EL (cell line): Measurements from ENCODE around the gene CPLANE2.
"Not testable (repeated sequence)": the region's sequence is repeated elsewhere in the genome, so short reads cannot be mapped to it uniquely, and the experiment has no call there.

Experiments used
- DNase-seq: peaks from one replicate; pipeline ENCODE4 v3.0.0-alpha.2; 2016

CPLANE2 gene

DNA sequence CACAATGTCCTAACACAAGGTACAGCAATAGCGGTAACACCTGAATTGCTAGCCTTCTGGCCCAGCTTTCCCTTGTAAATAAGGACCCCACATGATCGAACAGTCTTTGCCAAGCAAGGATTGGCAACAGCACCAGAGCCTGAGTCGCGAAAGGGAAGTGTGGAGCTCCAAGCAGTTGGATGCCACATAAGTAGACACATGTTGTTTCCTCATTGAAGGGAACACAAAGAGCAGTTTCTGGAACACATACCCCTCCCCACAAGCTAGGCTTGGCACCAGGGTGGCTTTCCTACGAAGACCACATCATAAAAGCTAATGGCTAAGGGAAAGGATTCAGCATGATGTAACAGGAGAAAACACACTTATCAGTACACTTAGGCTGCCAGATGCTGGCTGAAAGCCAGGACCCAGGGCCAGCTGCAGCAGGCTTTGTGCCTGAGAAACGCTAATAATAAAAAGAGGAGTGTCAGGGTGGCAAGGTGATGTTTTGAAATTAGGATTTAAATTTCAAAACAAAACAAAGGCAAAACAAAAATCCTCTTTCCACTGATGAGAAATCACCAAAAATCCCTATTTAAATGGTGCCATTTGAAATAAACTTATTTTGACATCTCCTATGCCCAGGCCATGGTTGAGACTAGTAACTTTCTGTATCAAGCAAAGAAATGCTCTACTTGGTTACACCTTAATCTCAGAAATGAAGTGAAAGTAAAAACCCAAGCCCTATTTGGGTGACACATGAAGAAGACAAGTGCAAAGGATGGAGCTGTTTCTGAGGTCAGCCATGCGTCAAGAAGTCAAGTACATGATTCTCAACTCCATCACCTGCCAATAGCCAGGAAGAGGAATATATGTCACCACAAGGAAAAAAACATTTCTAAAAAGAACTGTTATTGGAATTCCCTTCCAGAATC, 11.9 kb upstream of the CPLANE2 start:
- DNase-seq, result peak; percentile 77

DNA sequence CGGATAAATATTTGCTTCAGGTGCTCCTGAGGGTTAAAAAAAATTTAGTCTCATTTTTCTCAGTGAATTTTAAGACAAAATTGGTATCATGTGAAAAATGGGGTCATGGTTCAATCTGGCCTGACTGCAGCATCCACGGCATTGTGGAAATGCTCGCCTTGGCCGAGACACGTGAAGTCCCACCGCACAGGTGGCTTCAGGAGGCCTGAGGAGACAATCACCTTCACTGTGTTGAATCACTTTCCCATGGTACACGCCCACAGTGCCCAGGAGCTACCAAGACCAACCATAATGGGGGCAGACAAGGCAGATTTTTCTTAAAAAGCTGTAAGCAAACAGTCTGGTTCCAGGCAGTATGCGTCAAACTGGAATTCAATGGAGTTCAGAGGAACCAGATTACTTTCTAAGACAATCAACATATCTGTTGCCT, 11.0 kb upstream of the CPLANE2 start:
- no peak for DNase-seq

DNA sequence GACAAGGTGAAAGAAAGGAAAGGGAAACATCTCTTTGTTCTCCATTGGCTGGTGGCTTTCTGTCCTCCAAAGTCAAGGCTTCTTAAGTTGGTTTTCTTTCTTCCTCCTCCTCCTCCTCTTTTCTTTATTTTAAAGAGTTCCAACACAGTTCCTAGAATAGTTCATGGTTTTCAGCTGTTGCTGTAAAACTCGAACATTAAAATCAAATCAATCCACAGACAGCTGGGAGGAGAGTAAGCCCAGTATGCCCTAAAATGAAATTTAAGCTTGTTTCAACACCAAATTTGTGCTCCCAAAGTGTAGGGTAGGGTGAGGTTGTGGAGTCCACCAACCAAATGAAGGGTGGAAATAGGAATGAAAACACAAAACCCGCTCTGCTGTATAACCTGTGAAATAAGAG, 10.5 kb upstream of the CPLANE2 start:
- no peak for DNase-seq

DNA sequence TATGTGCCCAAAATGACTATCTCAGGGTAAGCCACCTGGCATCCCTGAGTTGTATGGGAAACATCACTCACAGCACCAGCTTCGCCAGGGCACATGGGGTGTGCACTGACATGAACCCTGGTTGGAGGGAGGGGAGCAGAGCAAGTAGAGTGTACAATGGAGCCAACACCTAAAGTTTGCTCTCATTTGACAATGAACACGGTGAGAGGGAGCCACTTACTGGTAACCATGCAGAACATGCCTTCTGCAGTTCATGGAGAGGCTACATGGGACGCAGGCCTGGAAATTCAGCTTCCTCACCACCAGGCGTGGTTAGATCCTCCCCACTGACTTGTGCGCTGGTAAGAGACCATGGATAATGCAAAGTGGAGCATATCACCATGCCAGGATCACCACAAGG, 10.0 kb upstream of the CPLANE2 start:
- no peak for DNase-seq

DNA sequence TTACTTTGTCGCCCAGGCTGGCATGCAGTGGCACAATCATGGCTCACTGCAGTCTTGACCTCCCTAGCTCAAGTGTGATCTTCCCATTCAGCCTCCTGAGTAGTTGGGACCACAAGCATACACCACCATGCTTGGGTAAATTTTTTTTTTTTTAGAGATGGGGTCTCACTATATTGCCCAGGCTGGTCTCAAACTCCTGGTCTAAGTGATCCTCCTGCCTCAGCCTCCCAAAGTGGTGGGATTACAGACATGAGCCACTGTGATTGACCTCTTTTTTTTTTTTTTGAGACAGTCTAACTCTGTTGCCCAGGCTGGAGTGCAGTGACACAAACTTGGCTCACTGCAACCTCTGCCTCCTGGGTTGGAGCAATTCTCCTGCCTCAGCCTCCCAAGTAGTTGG, 9.3 kb upstream of the CPLANE2 start:
- DNase-seq, result not testable (repeated sequence)

DNA sequence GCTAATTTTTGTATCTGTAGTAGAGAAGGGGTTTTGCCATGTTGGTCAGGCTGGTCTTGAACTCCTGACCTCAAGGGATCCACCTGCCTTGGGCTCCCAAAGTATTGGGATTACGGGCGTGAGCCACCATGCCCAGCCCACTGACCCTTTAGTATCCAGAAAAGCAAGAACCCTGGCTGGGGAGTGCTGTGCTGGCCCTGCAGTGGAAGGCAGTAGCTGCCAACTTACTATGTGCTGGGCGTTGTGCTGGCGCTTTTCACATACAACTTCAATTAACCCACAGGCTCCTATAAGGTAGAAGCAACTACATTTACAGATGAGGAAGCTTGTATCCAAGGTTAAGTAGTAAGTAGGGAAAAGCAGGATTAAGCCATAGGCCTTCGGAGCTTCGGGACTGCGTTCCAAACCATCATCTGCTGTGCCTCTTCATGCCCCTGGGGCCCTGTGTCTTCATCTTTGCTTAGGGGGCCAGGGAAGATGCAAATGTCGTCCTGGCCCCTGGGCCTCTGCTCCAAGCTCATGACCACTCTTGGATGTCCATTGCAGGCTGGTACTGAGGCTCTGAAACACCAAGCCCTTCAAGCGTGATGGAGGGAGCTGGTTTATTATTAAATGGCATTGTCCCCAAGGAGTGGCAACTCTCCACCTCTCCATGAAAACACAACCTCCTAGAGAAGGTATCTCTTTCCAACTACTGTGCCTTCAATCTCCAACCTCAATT, 8.7 kb upstream of the CPLANE2 start:
- no peak for DNase-seq

DNA sequence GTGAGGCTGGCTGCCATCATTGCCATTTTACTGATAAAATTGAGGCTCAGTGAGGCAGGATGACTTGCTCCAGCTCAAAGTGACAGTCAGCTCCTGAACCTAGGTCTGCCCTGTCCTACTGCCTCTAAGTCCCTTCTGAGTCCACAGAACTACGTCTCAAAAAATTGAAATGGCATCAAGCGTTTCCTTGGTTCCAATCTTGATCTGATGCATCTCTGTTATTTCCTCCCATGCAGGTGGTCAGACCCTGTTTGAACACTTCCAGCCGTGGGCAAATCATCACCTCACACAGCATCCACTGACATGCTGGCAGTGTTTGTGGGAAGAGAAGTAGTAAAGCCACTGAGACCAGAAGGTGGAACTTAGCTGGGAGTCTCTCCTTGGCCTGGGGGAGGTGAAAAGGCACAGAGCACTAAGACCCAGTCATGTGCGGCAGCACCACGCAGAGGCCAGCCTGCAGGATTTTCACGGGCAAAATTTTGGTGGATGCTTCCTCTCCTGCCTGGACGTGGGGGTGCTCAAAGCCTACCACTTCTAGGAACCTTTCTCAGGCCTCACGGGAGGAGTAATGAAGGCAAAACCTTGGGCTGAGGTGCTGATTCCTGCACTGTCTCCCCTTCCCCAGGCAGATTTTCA, 7.8 kb upstream of the CPLANE2 start:
- DNase-seq, result no peak

DNA sequence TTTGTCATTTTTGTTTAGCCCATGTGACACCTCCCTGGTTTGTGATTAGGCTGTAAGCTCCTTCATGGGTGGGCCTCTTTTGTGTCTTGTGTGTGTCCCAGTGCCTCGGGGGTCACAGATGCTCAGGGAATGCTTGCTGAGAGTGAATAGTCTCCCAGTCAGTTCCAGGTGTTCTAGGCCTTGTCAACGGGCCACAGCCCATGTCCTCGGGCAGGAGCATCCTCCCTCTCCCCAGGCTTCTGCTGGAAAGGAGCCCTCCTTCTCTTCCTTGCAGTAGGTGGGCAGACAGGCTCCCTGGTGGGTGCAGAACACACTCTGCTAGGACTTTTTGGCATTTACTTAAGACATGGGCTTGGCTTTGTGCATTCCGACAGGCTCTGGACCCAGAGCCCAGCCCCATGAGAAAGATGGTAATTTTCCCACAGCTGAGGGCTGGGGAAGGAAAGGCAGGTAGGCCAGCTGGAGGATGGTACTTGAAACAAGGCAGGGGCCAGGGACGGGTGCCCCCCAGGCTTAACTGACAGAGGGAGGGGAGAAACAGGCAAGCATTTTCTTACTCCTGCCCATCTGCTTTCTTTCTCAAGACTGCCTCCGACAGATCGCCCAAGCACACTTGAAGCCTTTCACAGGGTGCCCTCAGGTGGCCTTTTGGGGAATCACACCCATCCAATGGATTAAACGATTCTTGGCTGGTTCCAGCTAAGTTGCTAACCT, 7.1 kb upstream of the CPLANE2 start:
- peak; percentile 82 for DNase-seq

DNA sequence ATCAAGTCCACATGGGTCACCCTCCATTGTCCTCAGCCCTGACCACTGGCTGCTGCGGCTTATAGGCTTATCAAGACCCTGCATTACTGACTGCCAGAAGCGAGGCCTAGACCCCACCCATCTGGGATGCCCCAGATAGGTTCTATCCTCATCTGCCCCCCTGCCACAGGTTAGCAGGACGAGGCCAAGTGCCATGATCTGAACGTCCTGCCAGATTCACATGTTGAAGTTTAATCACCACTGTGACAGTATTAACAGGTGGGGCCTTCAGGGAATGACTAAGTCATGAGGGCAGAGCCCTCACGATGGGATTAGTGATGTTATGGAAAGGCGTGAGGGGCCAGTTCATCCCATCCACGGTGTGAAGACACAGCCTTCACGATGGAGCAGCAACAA, 6.2 kb upstream of the CPLANE2 start:
- no peak for DNase-seq

DNA sequence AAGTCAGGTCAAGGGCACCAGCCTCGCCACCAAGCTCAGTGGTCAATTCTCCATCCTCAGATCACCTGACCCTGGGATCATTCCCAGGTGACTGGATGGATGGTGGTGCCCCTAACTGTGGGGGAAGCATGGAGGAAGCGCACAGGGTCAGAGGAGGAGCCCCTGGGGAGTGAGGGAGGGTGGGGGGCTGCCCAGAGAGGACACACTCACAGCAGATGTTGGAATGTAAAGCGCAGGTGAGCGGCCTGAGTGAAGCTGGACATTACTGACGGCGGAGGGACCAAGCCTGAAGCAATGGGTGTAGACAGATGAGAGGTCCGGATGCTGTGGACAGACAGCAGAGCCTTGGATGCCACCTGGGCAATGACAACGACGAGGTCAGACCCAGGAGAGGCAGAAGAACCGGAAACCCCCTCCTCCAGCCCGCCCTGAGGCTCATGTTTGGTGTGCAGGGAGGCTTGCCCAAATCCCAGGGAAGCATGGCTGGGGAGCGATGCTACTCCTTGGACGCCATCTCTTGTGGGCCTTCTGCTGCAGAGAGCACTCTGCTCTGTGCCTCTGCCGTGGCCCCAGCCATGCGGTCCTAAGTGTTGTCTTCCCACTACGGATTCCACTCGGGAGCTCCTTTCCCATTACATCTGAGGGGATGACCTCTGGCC, 5.7 kb upstream of the CPLANE2 start:
- DNase-seq, result no peak

DNA sequence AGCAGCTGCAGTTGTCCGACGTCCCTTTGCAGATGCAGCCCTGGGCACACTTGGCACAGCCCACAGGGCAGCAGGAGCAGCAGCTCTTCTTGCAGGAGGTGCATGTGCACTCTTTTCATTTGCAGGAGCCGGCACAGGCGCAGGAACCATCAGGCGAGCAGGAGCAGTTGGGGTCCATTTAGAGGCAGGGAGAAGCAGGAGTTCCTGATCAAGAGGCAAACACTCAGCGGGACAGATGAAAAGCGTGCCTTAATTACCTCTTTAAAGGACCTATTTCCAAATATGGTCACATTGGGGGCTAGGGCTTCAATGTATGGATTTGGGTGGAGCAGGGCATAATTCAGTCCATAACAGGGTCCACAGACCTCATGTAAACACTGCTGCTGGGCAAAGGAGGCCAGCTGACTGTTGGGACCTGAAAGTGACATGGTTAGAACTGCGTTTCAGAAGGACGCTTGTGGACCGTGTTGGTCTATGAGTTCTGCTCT, 4.3 kb upstream of the CPLANE2 start:
- DNase-seq, result no peak

DNA sequence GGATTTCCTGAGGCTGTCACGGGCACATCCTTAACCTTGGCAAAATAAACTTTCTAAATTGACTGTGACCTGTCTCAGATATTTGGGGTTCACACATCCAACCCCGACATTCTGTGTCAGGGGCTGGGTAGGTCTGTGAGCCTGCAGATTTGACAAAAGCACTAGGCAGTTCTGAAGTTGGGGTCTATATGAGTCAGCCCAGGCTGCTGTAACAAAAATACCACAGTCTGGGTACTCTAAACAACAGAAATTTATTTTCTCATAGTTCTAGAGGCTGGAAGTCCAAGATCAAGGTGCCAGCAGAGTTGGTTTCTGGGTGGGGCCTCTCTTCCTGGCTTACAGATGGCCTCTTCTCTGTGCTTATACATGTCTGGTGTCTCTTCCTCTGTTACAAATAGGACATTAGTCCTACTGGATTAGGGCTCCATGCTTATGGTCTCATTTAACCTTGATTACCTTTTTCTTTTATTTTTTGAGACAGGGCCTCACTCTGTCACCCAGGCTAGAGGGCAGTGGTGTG, 3.0 kb upstream of the CPLANE2 start:
- DNase-seq, result no peak

DNA sequence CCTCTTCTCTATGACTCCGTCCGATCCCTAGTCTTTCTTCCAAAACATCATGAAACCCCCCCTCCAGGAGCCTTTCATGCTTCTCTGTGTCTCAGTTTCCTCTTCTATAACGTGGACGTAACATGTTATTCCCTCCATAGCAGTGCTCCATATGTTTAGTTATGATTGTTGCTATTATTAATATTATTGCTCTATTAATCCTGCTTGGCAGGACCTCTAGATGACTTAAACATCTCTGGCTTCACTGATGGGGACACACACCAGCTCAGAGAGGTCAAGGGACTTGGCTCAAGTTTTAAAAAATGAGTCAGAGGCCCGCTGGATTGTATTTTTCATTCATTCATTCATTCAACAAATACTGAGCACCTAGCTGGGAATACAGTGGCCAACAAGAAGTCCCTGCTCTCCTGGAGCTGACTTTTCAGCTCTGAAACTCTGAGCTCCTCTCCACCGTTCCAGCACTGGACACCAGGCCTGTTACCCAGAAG, 404 bp upstream of the CPLANE2 start:
- DNase-seq, result peak; percentile 40

DNA sequence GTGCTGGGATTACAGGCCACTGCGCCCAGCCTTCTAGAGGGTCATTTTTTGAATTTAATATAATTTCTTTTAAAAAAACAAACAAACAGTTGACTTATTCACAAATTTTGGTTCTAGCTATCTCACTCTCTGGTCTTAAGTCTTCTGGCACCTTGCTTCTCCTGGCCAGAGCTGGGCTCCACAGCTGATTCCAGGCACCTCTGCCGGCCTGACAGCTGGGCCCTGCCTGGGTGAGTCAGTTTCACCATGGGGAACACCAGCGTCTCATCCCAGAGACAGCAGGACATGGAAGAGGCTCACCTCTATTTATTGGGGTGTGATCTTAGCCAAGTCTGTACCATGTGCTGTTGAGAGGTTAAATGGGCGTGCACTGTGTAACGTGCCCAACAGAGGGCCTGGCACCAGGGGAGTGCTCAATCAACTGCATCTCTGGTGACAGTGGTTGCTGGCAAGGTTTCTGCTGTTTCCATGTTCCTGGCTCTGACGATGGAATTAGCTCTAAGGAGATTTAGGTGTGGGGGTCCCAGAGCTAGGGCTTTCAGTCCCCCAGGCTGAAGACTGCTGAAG, 956 bp downstream of the CPLANE2 start:
- DNase-seq, result peak; percentile 34

DNA sequence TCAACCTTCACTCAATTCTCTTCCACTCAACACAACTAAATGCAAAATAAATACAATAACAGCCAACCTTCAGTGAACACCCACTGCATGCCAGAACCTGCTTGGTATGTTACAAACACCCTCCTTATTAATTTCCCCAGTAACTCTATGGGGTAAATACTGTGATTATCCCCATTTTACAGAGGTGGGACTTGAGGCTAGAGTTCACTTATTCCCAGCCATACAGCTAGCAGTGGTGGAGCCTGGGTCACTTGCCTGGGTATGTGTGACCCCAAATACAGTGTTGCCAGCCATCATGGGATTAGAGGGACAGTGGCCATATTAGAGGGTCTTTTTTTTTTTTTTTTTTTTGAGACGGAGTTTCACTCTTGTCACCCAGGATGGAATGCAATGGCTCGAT, 1.6 kb downstream of the CPLANE2 start:
- no peak for DNase-seq

DNA sequence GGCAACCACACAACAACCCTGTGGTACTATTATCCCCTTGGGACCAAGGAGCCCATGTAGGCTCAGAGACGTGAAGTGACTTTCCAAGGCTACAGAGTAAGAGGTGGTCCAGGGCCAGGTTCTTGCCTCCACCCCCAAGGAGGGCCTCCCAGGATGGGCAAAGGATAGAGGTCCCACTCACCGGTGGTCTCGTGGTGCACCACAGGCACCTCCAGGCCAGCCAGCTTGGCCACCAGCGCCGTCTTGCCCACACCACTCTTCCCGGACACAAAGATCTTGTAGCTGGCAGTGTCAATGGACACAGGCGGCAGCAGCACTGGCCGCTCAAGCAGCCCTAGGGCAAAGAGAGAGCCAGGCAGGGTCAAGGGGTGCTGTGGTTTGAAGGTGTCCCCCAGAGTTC, 3.6 kb downstream of the CPLANE2 start:
- DNase-seq, result no peak

DNA sequence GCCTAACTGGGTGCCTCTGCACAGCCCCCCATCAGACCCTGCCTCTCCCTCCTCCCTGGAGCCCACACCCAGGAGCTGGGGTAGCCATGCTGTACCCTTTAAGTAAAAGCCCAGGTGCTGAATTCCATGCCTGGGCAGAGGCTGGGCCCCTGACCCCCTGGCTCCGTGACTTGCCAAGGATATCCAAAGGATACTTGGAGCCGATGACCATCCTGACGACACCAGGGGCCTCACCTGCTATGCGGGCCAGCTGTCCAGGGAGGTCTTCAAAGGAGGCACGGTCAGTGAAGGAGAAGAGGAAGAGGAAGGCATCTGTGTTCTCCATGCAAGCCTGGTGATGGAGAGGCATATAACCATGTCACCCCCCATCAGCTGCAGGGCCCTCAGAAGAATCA, 4.7 kb downstream of the CPLANE2 start:
- no peak for DNase-seq

DNA sequence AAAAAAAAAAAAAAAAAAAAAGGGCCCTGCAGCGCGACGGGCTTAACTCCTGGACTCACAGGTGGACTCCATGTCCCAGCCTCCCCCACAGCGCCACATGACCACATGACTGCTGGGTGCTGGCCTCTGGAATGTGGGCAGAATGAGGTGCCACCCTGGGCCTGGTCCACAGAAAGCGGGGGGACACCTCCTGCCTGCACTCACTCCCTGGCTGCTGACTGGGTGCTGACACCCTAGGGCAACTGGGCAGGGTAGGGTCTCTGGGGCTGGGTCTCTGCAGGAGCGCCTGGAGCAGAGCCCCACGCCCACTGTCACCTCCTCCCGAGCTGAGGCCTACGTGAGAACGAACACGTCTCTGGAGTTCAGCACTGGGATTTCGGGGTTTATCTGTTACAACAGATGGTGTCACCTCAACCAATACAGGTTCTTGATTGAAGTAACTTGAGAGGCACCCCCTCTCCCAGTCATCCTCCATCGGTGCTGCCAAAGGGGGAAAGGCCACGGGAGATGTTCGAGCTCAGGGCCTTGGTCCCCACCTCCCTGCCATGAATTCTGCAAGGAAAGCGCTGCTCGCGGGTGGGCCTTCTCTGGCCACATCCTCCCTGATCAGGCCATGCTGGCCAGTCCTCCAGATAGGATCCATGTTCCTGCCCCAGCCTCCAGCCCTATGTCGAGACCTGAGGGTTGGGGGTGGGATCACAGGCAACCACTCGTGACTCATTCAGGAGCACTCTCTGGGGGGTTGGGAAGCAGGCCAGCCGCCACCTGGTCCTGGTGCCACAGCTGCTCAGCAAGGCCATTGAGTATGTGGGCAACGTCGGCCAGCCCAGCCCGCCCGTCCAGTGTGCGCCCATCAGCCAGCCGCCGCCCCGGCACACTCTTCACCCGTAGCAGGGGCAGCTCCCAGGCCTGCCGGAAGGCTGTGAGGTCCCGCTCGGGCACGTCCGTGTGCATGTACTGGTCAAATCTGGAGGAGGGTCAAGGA, 5.4 kb downstream of the CPLANE2 start:
- DNase-seq, result no peak

DNA sequence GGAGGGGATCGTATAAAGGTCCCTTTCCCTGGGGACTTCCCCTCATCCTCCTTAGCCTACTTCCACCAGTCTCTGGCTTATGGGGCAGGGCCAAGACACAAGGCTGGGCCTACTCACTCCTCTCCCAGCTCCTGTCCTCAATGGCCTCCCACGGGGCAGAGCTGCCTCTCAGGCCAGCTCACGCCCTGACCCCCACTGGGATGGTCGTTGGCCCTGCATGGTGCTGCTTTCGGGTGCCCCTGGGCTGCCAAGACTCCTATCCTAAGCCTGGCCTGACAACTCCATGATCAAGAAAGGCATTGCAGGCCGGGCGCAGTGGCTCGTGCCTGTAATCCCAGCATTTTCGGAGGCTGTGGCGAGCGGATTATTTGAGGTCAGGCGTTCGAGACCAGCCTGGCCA, 6.2 kb downstream of the CPLANE2 start:
- DNase-seq, result no peak
